ENCODE data around the gene CDC42BPA.
"Not testable (repeated sequence)": the region's sequence is repeated elsewhere in the genome, so short reads cannot be mapped to it uniquely, and the experiment has no call there.

Gene CDC42BPA

GRCh38 chr1:227308367-227309336 lies 9.6 kb downstream of the CDC42BPA start:
- no peak for DNase-seq (ENCODE audit: low read depth)

- no peak for DNase-seq (ENCODE audit: low read depth)
These were observed 11.6 kb downstream of the CDC42BPA start for GRCh38 chr1:227306689-227307088.

GRCh38 chr1:227305894-227306626 lies 12.2 kb downstream of the CDC42BPA start:
- DNase-seq (ENCODE audit: low read depth), result no peak

GRCh38 chr1:227304665-227305064 lies 13.6 kb downstream of the CDC42BPA start:
- DNase-seq (ENCODE audit: low read depth), result no peak

- DNase-seq (ENCODE audit: low read depth), result no peak
These were observed 14.6 kb downstream of the CDC42BPA start for GRCh38 chr1:227303662-227304061.

GRCh38 chr1:227300682-227301081 lies 17.6 kb downstream of the CDC42BPA start:
- DNase-seq (ENCODE audit: low read depth), result no peak

- DNase-seq (ENCODE audit: low read depth), result no peak
These were observed 18.6 kb downstream of the CDC42BPA start for GRCh38 chr1:227299688-227300087.

- DNase-seq (ENCODE audit: low read depth), result no peak
These were observed 19.1 kb downstream of the CDC42BPA start for GRCh38 chr1:227299241-227299627.

- no peak for DNase-seq (ENCODE audit: low read depth)
These were observed 19.6 kb downstream of the CDC42BPA start for GRCh38 chr1:227298512-227299240.

GRCh38 chr1:227297073-227297793 lies 21.1 kb downstream of the CDC42BPA start:
- no peak for DNase-seq (ENCODE audit: low read depth)

GRCh38 chr1:227295609-227296008 lies 22.7 kb downstream of the CDC42BPA start:
- DNase-seq (ENCODE audit: low read depth), result no peak

GRCh38 chr1:227285745-227286144 lies 32.5 kb downstream of the CDC42BPA start:
- DNase-seq (ENCODE audit: low read depth), result no peak

- DNase-seq (ENCODE audit: low read depth), result no peak
These were observed 36.9 kb downstream of the CDC42BPA start for GRCh38 chr1:227281371-227281770.

GRCh38 chr1:227280836-227281235 lies 37.5 kb downstream of the CDC42BPA start:
- no peak for DNase-seq (ENCODE audit: low read depth)

- not testable (repeated sequence) for DNase-seq (ENCODE audit: low read depth)
These were observed 42.1 kb downstream of the CDC42BPA start for GRCh38 chr1:227276156-227276693.

GRCh38 chr1:227273557-227273956 lies 44.7 kb downstream of the CDC42BPA start:
- DNase-seq (ENCODE audit: low read depth), result no peak

GRCh38 chr1:227272428-227272827 lies 45.9 kb downstream of the CDC42BPA start:
- DNase-seq (ENCODE audit: low read depth), result no peak

- no peak for DNase-seq (ENCODE audit: low read depth)
These were observed 47.7 kb downstream of the CDC42BPA start for GRCh38 chr1:227270554-227270953.

GRCh38 chr1:227268943-227269342 lies 49.3 kb downstream of the CDC42BPA start:
- DNase-seq (ENCODE audit: low read depth), result no peak

GRCh38 chr1:227265891-227266290 lies 52.4 kb downstream of the CDC42BPA start:
- DNase-seq (ENCODE audit: low read depth), result no peak

- no peak for DNase-seq (ENCODE audit: low read depth)
These were observed 54.4 kb downstream of the CDC42BPA start for GRCh38 chr1:227263869-227264268.
